GM23338 (cell line): ENCODE data around the gene GRIN3B. TPM values are rescaled to one million over a fixed set of nuclear protein-coding genes. Genes with fewer than 3 reads are reported as not detected.

Experiments used
- ATAC-seq: fragments of 200-7000 bp; cut with Tn5 transposase; 3 replicates; pipeline ENCODE4 v1.9.1; 2020
- DNase-seq: peaks from one replicate; pipeline ENCODE4 v3.0.0-alpha.2; 2015; ENCODE audit warnings: low spot score
- H2AFZ ChIP-seq: fragments of 200-600 bp; sonication (generic); 2 replicates; pipeline ENCODE4 v1.8.0; 2016; ENCODE audit warnings: antibody characterized with exemption, mild to moderate bottlenecking, moderate library complexity
- H3F3A ChIP-seq: fragments of 200-600 bp; sonication (generic); replicated peaks from 2 replicates; pipeline ENCODE4 v1.8.0; 2017; ENCODE audit warnings: antibody characterized with exemption, mixed run types, low read depth
- H3K27ac ChIP-seq: fragments of 200-600 bp; sonication (generic); 2 replicates; pipeline ENCODE4 v1.6.1; 2016; ENCODE audit warnings: low read depth
- H3K27me3 ChIP-seq: fragments of 200-600 bp; sonication (generic); 2 replicates; pipeline ENCODE4 v1.8.0; 2016; ENCODE audit warnings: mild to moderate bottlenecking, mixed run types, moderate library complexity; ENCODE audit not compliant: insufficient read depth
- H3K36me3 ChIP-seq: fragments of 200-600 bp; sonication (generic); 2 replicates; pipeline ENCODE4 v1.8.0; 2016; ENCODE audit warnings: mild to moderate bottlenecking; ENCODE audit not compliant: insufficient read depth
- H3K4me1 ChIP-seq: fragments of 200-600 bp; sonication (generic); 2 replicates; pipeline ENCODE4 v1.8.0; 2016; ENCODE audit warnings: mild to moderate bottlenecking, moderate library complexity; ENCODE audit not compliant: insufficient read depth
- H3K4me2 ChIP-seq: fragments of 200-600 bp; sonication (generic); 2 replicates; pipeline ENCODE4 v1.7.1; 2017; ENCODE audit warnings: mixed run types
- H3K4me3 ChIP-seq: fragments of 200-600 bp; sonication (generic); 2 replicates; pipeline ENCODE4 v1.6.1; 2016; ENCODE audit warnings: mixed run types
- H3K79me2 ChIP-seq: fragments of 200-600 bp; sonication (generic); replicated peaks from 2 replicates; pipeline ENCODE4 v1.8.0; 2017; ENCODE audit warnings: mild to moderate bottlenecking; ENCODE audit not compliant: insufficient read depth
- H3K9me2 ChIP-seq: fragments of 200-600 bp; sonication (generic); 2 replicates; pipeline ENCODE4 v1.8.0; 2017; ENCODE audit not compliant: insufficient read depth
- H4K20me1 ChIP-seq: fragments of 200-600 bp; sonication (generic); replicated peaks from 2 replicates; pipeline ENCODE4 v1.8.0; 2017; ENCODE audit warnings: mild to moderate bottlenecking; ENCODE audit not compliant: insufficient read depth
- H3K27ac Mint-ChIP-seq: 2 replicates; pipeline ENCODE4 v1.8.0; 2020; ENCODE audit warnings: inconsistent platforms, mild to moderate bottlenecking, moderate library complexity, mixed read lengths
- H3K27me3 Mint-ChIP-seq: 3 replicates; pipeline ENCODE4 v1.8.0; 2022; ENCODE audit warnings: low read depth, mild to moderate bottlenecking, moderate library complexity, mixed read lengths, inconsistent platforms; ENCODE audit not compliant: insufficient read depth, poor library complexity
- H3K36me3 Mint-ChIP-seq: 3 replicates; pipeline ENCODE4 v1.8.0; 2021; ENCODE audit warnings: low read depth, mild to moderate bottlenecking, inconsistent platforms, moderate library complexity, mixed read lengths
- H3K4me1 Mint-ChIP-seq: 3 replicates; pipeline ENCODE4 v1.8.0; 2020; ENCODE audit warnings: mild to moderate bottlenecking, inconsistent platforms, mixed read lengths
- H3K4me3 Mint-ChIP-seq: 3 replicates; pipeline ENCODE4 v1.8.0; 2021; ENCODE audit warnings: moderate library complexity, mild to moderate bottlenecking, inconsistent platforms, mixed read lengths
- H3K9me3 Mint-ChIP-seq: 3 replicates; pipeline ENCODE4 v1.8.0; 2020; ENCODE audit warnings: moderate library complexity, mild to moderate bottlenecking, inconsistent platforms, mixed read lengths
- CREB1 ChIP-seq: fragments of 250-450 bp; sonication (Bioruptor Pico); IDR thresholded peaks from 2 replicates; pipeline ENCODE4 v1.5.0; 2020; ENCODE audit warnings: low read depth, mild to moderate bottlenecking, moderate library complexity
- EZH2 ChIP-seq: fragments of 200-600 bp; sonication (generic); IDR thresholded peaks from one replicate; pipeline ENCODE4 v1.8.0; 2017; ENCODE audit warnings: antibody characterized with exemption, mild to moderate bottlenecking, low read depth; ENCODE audit not compliant: unreplicated experiment
- EZH2phosphoT487 ChIP-seq: fragments of 200-600 bp; sonication (generic); IDR thresholded peaks from one replicate; pipeline ENCODE4 v1.8.1; 2018; ENCODE audit warnings: antibody characterized with exemption; ENCODE audit not compliant: unreplicated experiment
- JUNB ChIP-seq: IDR thresholded peaks from one replicate; pipeline ENCODE4 v1.6.1; 2016; ENCODE audit warnings: antibody characterized with exemption; ENCODE audit not compliant: unreplicated experiment
- NANOG ChIP-seq: IDR thresholded peaks from 2 replicates; pipeline ENCODE4 v1.6.1; 2016; ENCODE audit warnings: antibody characterized with exemption, borderline replicate concordance
- POLR2AphosphoS5 ChIP-seq: IDR thresholded peaks from 2 replicates; pipeline ENCODE4 v1.6.1; 2016; ENCODE audit warnings: antibody characterized with exemption, low read depth
- STAT1 ChIP-seq: IDR thresholded peaks from one replicate; pipeline ENCODE4 v1.6.1; 2016; ENCODE audit warnings: antibody characterized with exemption; ENCODE audit not compliant: unreplicated experiment
- ZNF114 ChIP-seq: fragments of 250-450 bp; sonication (Bioruptor Pico); IDR thresholded peaks from 2 replicates; pipeline ENCODE4 v1.5.0; 2020; ENCODE audit warnings: mild to moderate bottlenecking, moderate library complexity
- ZNF331 ChIP-seq: fragments of 250-450 bp; sonication (Bioruptor Pico); IDR thresholded peaks from 2 replicates; pipeline ENCODE4 v1.5.0; 2020; ENCODE audit warnings: low read depth, mild to moderate bottlenecking, moderate library complexity
- polyA plus RNA-seq: library from polyadenylated mRNA; unstranded; fragments of >200 nt; fragmentation: Nextera tagmentation; extraction: Ambion mirVana; gene quantifications from 2 replicates; pipeline ENCODE4 v1.2.1, GENCODE V29; 2016
- total RNA-seq: library from RNA; depleted of rRNA; stranded (reverse); fragments of >200 nt; shearing (Covaris generic); gene quantifications from 2 replicates; pipeline ENCODE4 v1.2.3, GENCODE V29; 2014
- TF ChIP-seq, protein P1 (sequence below): IDR thresholded peaks from 2 replicates; pipeline ENCODE4 v1.6.1; 2016; ENCODE audit warnings: antibody characterized with exemption
- TF ChIP-seq, protein P2 (sequence below): IDR thresholded peaks from one replicate; pipeline ENCODE4 v1.6.1; 2018; ENCODE audit warnings: antibody characterized with exemption; ENCODE audit not compliant: unreplicated experiment
- TF ChIP-seq, protein P3 (sequence below), 2 experiments: fragments of 200-600 bp in 1 of 2; sonication (generic) in 1 of 2; conservative IDR thresholded peaks; 2 replicates each; pipeline versions ENCODE4 v1.5.1 to v1.6.1; 2016 to 2017; ENCODE audit warnings: antibody characterized with exemption in 2 of 2, low read depth in 2 of 2, mild to moderate bottlenecking in 2 of 2, moderate library complexity in 1 of 2
- TF ChIP-seq, protein P4 (sequence below): fragments of 250-450 bp; sonication (Bioruptor Pico); IDR thresholded peaks from 2 replicates; pipeline ENCODE4 v1.5.0; 2020; ENCODE audit warnings: mild to moderate bottlenecking, moderate library complexity

The GRIN3B gene
- total and polyA plus RNA-seq, 2 experiments from 2014 or later: 0.11 to 2.8 TPM

DNA sequence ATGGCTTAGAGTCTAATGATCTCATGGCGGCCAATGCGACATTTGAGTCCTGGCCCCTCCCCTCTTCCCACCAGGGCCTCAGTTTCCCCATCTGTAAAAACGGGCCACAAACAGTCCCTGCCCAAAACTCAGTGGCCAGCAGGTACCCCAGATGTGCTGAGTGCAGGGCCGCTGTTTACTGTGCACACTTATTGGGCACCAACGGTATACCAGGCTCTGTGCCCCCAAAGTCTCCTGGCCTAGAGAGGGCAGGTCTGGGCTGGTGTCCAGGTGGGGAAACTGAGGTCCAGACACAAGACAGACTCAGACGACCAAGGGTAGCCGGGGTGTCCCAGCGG lies 39.6 kb upstream of the GRIN3B start:
- peaks cover 11% of the 10 kb centered on the region; the same call in 1 of the 2 replicates for H3K4me1 ChIP-seq
- H3K36me3 Mint-ChIP-seq: peaks cover 35% of the 10 kb centered on the region
- peaks cover 6% of the 10 kb centered on the region; the same call in 1 of the 2 replicates for H3K79me2 ChIP-seq
- no peaks in the 10 kb centered on the region for H3K27me3 ChIP-seq
- no peak for ATAC-seq
- no peak overlapping the region for H3K4me2 ChIP-seq
- H3K27ac Mint-ChIP-seq: no peak overlapping the region
- H3K4me3 ChIP-seq: no peak overlapping the region
- no peak overlapping the region for H2AFZ ChIP-seq
- peaks cover 8% of the 10 kb centered on the region; the same call in 1 of the 2 replicates for H3F3A ChIP-seq
- DNase-seq: no peak
- H4K20me1 ChIP-seq: no peaks in the 10 kb centered on the region
- H3K36me3 ChIP-seq: peaks cover 7% of the 10 kb centered on the region
- H3K27ac ChIP-seq: no peak overlapping the region
- TF ChIP-seq ZNF331 (CRISPR knock-in tag): no peak
- TF ChIP-seq, protein P1, sequence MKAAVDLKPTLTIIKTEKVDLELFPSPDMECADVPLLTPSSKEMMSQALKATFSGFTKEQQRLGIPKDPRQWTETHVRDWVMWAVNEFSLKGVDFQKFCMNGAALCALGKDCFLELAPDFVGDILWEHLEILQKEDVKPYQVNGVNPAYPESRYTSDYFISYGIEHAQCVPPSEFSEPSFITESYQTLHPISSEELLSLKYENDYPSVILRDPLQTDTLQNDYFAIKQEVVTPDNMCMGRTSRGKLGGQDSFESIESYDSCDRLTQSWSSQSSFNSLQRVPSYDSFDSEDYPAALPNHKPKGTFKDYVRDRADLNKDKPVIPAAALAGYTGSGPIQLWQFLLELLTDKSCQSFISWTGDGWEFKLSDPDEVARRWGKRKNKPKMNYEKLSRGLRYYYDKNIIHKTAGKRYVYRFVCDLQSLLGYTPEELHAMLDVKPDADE: no peak
- TF ChIP-seq NANOG: no peak
- no peak for TF ChIP-seq ZNF114 (CRISPR knock-in tag)
- TF ChIP-seq, protein P2, sequence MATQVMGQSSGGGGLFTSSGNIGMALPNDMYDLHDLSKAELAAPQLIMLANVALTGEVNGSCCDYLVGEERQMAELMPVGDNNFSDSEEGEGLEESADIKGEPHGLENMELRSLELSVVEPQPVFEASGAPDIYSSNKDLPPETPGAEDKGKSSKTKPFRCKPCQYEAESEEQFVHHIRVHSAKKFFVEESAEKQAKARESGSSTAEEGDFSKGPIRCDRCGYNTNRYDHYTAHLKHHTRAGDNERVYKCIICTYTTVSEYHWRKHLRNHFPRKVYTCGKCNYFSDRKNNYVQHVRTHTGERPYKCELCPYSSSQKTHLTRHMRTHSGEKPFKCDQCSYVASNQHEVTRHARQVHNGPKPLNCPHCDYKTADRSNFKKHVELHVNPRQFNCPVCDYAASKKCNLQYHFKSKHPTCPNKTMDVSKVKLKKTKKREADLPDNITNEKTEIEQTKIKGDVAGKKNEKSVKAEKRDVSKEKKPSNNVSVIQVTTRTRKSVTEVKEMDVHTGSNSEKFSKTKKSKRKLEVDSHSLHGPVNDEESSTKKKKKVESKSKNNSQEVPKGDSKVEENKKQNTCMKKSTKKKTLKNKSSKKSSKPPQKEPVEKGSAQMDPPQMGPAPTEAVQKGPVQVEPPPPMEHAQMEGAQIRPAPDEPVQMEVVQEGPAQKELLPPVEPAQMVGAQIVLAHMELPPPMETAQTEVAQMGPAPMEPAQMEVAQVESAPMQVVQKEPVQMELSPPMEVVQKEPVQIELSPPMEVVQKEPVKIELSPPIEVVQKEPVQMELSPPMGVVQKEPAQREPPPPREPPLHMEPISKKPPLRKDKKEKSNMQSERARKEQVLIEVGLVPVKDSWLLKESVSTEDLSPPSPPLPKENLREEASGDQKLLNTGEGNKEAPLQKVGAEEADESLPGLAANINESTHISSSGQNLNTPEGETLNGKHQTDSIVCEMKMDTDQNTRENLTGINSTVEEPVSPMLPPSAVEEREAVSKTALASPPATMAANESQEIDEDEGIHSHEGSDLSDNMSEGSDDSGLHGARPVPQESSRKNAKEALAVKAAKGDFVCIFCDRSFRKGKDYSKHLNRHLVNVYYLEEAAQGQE: no peak
- TF ChIP-seq, protein P3, sequence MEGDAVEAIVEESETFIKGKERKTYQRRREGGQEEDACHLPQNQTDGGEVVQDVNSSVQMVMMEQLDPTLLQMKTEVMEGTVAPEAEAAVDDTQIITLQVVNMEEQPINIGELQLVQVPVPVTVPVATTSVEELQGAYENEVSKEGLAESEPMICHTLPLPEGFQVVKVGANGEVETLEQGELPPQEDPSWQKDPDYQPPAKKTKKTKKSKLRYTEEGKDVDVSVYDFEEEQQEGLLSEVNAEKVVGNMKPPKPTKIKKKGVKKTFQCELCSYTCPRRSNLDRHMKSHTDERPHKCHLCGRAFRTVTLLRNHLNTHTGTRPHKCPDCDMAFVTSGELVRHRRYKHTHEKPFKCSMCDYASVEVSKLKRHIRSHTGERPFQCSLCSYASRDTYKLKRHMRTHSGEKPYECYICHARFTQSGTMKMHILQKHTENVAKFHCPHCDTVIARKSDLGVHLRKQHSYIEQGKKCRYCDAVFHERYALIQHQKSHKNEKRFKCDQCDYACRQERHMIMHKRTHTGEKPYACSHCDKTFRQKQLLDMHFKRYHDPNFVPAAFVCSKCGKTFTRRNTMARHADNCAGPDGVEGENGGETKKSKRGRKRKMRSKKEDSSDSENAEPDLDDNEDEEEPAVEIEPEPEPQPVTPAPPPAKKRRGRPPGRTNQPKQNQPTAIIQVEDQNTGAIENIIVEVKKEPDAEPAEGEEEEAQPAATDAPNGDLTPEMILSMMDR (conservative IDR thresholded peaks at IDR 0.05; ENCODE audit: low read depth in 2 of 2): no peak
- TF ChIP-seq JUNB: no peak
- TF ChIP-seq STAT1: no peak
- no peak for TF ChIP-seq CREB1
- no peak for TF ChIP-seq EZH2phosphoT487
- TF ChIP-seq POLR2AphosphoS5: no peak
- no peak for TF ChIP-seq EZH2
- TF ChIP-seq, protein P4, sequence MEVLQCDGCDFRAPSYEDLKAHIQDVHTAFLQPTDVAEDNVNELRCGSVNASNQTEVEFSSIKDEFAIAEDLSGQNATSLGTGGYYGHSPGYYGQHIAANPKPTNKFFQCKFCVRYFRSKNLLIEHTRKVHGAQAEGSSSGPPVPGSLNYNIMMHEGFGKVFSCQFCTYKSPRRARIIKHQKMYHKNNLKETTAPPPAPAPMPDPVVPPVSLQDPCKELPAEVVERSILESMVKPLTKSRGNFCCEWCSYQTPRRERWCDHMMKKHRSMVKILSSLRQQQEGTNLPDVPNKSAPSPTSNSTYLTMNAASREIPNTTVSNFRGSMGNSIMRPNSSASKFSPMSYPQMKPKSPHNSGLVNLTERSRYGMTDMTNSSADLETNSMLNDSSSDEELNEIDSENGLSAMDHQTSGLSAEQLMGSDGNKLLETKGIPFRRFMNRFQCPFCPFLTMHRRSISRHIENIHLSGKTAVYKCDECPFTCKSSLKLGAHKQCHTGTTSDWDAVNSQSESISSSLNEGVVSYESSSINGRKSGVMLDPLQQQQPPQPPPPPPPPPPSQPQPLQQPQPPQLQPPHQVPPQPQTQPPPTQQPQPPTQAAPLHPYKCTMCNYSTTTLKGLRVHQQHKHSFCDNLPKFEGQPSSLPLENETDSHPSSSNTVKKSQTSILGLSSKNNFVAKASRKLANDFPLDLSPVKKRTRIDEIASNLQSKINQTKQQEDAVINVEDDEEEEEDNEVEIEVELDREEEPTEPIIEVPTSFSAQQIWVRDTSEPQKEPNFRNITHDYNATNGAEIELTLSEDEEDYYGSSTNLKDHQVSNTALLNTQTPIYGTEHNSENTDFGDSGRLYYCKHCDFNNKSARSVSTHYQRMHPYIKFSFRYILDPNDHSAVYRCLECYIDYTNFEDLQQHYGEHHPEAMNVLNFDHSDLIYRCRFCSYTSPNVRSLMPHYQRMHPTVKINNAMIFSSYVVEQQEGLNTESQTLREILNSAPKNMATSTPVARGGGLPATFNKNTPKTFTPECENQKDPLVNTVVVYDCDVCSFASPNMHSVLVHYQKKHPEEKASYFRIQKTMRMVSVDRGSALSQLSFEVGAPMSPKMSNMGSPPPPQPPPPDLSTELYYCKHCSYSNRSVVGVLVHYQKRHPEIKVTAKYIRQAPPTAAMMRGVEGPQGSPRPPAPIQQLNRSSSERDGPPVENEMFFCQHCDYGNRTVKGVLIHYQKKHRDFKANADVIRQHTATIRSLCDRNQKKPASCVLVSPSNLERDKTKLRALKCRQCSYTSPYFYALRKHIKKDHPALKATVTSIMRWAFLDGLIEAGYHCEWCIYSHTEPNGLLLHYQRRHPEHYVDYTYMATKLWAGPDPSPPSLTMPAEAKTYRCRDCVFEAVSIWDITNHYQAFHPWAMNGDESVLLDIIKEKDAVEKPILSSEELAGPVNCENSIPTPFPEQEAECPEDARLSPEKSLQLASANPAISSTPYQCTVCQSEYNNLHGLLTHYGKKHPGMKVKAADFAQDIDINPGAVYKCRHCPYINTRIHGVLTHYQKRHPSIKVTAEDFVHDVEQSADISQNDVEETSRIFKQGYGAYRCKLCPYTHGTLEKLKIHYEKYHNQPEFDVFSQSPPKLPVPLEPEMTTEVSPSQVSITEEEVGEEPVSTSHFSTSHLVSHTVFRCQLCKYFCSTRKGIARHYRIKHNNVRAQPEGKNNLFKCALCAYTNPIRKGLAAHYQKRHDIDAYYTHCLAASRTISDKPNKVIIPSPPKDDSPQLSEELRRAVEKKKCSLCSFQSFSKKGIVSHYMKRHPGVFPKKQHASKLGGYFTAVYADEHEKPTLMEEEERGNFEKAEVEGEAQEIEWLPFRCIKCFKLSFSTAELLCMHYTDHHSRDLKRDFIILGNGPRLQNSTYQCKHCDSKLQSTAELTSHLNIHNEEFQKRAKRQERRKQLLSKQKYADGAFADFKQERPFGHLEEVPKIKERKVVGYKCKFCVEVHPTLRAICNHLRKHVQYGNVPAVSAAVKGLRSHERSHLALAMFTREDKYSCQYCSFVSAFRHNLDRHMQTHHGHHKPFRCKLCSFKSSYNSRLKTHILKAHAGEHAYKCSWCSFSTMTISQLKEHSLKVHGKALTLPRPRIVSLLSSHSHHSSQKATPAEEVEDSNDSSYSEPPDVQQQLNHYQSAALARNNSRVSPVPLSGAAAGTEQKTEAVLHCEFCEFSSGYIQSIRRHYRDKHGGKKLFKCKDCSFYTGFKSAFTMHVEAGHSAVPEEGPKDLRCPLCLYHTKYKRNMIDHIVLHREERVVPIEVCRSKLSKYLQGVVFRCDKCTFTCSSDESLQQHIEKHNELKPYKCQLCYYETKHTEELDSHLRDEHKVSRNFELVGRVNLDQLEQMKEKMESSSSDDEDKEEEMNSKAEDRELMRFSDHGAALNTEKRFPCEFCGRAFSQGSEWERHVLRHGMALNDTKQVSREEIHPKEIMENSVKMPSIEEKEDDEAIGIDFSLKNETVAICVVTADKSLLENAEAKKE: no peak
- H3K4me1 Mint-ChIP-seq: peaks cover 20% of the 10 kb centered on the region
- peaks cover 5% of the 10 kb centered on the region; the same call in 2 of the 3 replicates for H3K9me3 Mint-ChIP-seq
- no peak overlapping the region for H3K4me3 Mint-ChIP-seq
- H3K9me2 ChIP-seq: no peaks in the 10 kb centered on the region
- peaks cover 20% of the 10 kb centered on the region for H3K27me3 Mint-ChIP-seq
